Ecto neural progenitor cell (in vitro differentiated cells): ENCODE measurements around the gene MATN1.
"Not testable (repeated sequence)": the region's sequence is repeated elsewhere in the genome, so short reads cannot be mapped to it uniquely, and the experiment has no call there.

Experiments used
- DNase-seq: peaks from one replicate; pipeline ENCODE4 v3.0.0-alpha.2; 2018; ENCODE audit warnings: low spot score

MATN1 gene

GRCh38 chr1:30695439-30695841, 27.9 kb downstream of the MATN1 start:
- DNase-seq: no peak

GRCh38 chr1:30694280-30695175, 28.9 kb downstream of the MATN1 start:
- DNase-seq: no peak

- DNase-seq: no peak
Observed at GRCh38 chr1:30693822-30694221, 29.6 kb downstream of the MATN1 start.

- DNase-seq: no peak
Observed at GRCh38 chr1:30693366-30693765, 30.0 kb downstream of the MATN1 start.

GRCh38 chr1:30692948-30693301, 30.5 kb downstream of the MATN1 start:
- no peak for DNase-seq

GRCh38 chr1:30692201-30692947, 31.0 kb downstream of the MATN1 start:
- DNase-seq: no peak

GRCh38 chr1:30691480-30691879, 31.9 kb downstream of the MATN1 start:
- no peak for DNase-seq

- DNase-seq: no peak
Observed at GRCh38 chr1:30689901-30690645, 33.3 kb downstream of the MATN1 start.

GRCh38 chr1:30688920-30689794, 34.2 kb downstream of the MATN1 start:
- DNase-seq: no peak

- not testable (repeated sequence) for DNase-seq
Observed at GRCh38 chr1:30688516-30688915, 34.9 kb downstream of the MATN1 start.

- DNase-seq: no peak
Observed at GRCh38 chr1:30687886-30688285, 35.5 kb downstream of the MATN1 start.

GRCh38 chr1:30686236-30686935, 37.0 kb downstream of the MATN1 start:
- DNase-seq: no peak

GRCh38 chr1:30685796-30686165, 37.6 kb downstream of the MATN1 start:
- DNase-seq: no peak

- DNase-seq: peak; percentile 98
Observed at GRCh38 chr1:30684881-30685795, 38.2 kb downstream of the MATN1 start.

- no peak for DNase-seq
Observed at GRCh38 chr1:30684259-30684658, 39.1 kb downstream of the MATN1 start.

- no peak for DNase-seq
Observed at GRCh38 chr1:30683699-30684098, 39.7 kb downstream of the MATN1 start.

- DNase-seq: no peak
Observed at GRCh38 chr1:30682396-30683275, 40.7 kb downstream of the MATN1 start.

GRCh38 chr1:30681782-30682181, 41.6 kb downstream of the MATN1 start:
- DNase-seq: no peak

- no peak for DNase-seq
Observed at GRCh38 chr1:30680879-30681278, 42.5 kb downstream of the MATN1 start.
